Activated CD8-positive, alpha-beta T cell treated with anti-CD3 and anti-CD28 coated beads for 36 hours (primary cell): Measurements from ENCODE around the gene ERBB3. TPM values are rescaled to one million over a fixed set of nuclear protein-coding genes. Genes with fewer than 3 reads are reported as not detected.

Experiments used
- ATAC-seq: fragments of 200-7000 bp; cut with Tn5 transposase; one replicate; pipeline ENCODE4 v1.10.0; 2021; ENCODE audit warnings: mild to moderate bottlenecking, moderate library complexity
- CTCF ChIA-PET: fragments of 350-600 bp; sonication (Branson Sonifier 250); formaldehyde crosslinking; loops from one replicate; lab custom pipeline; 2021; ENCODE audit warnings: antibody characterized with exemption; lab: Charles Lee
- POLR2A ChIA-PET: fragments of 350-600 bp; sonication (Branson Sonifier 250); formaldehyde crosslinking; loops from one replicate; lab custom pipeline; 2021; ENCODE audit warnings: antibody characterized with exemption; lab: Charles Lee
- DNase-seq: peaks from one replicate; pipeline ENCODE4 v3.0.0-alpha.2; 2020
- H3K27ac Mint-ChIP-seq: one replicate; pipeline ENCODE4 v1.8.0; 2021; ENCODE audit warnings: mild to moderate bottlenecking, mixed read lengths
- H3K27me3 Mint-ChIP-seq: one replicate; pipeline ENCODE4 v1.8.0; 2021; ENCODE audit warnings: mixed read lengths
- H3K36me3 Mint-ChIP-seq: one replicate; pipeline ENCODE4 v1.8.0; 2021; ENCODE audit warnings: low read depth, mixed read lengths
- H3K4me1 Mint-ChIP-seq: one replicate; pipeline ENCODE4 v1.8.0; 2021; ENCODE audit warnings: low read depth, mixed read lengths
- H3K4me3 Mint-ChIP-seq: one replicate; pipeline ENCODE4 v1.8.0; 2021; ENCODE audit warnings: mild to moderate bottlenecking, moderate library complexity, mixed read lengths
- H3K9me3 Mint-ChIP-seq: one replicate; pipeline ENCODE4 v1.8.0; 2021; ENCODE audit warnings: mixed read lengths
- intact Hi-C: fragments of 100-400 bp; cut with micrococcal nuclease; formaldehyde crosslinking; loops from one replicate; pipeline ENCODE4 v1.10.0; 2022
- total RNA-seq, 2 experiments: library from RNA; stranded (reverse); gene quantifications; one replicate each; pipeline ENCODE4 v1.2.3, GENCODE V29; 2021
- TF ChIP-seq, protein P1 (sequence below): fragments of 200-600 bp; IDR thresholded peaks from one replicate; pipeline ENCODE4 v1.8.0; 2022; ENCODE audit warnings: antibody characterized with exemption, mild to moderate bottlenecking

ERBB3 gene
- total RNA-seq, 2 experiments from 2014 or later = 0.98 to 0.99 TPM

DNA sequence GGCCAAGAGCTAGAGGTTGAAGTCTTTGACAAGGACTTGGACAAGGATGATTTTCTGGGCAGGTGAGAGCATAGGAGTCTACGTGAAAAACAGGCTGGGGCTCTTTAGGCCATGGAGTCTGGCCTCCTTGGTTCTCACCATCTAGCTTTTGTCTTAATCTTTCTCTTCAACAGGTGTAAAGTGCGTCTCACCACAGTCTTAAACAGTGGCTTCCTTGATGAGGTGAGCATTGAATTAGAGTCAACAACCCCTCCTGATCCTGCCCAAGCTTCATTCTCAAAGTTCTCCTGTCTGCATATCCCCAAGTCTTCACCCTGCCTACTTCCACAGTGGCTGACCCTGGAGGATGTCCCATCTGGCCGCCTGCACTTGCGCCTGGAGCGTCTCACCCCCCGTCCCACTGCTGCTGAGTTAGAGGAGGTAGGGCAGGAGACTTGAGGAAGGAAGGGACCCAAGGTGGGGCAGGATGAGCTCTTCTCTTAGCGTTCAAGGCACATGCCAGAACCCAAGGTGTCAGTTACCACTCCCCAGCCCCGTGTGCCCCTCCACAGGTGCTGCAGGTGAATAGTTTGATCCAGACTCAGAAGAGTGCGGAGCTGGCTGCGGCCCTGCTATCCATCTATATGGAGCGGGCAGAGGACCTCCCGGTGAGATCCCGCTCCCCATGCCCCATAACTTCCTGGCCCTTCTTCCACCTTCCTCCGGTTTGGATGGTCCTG is 58.0 kb downstream of the ERBB3 start:
- DNase-seq (no peak), ATAC-seq (peak; percentile 15)
- intact Hi-C loops = no loop called here
- peak overlapping the region; percentile 71 for H3K27ac Mint-ChIP-seq
- H3K36me3 Mint-ChIP-seq = peaks cover 81% of the 10 kb centered on the region
- no peaks in the 10 kb centered on the region for H3K27me3 Mint-ChIP-seq
- POLR2A ChIA-PET = interaction anchor here (0.6 to 2.6 kb wide), 12 partner anchors 9 to 196 kb away, joined by 3 to 12 read pairs (median 4); partner anchors contain the start of genes ESYT1, MYL6, MYL6B and PAN2
- TF ChIP-seq, protein P1, sequence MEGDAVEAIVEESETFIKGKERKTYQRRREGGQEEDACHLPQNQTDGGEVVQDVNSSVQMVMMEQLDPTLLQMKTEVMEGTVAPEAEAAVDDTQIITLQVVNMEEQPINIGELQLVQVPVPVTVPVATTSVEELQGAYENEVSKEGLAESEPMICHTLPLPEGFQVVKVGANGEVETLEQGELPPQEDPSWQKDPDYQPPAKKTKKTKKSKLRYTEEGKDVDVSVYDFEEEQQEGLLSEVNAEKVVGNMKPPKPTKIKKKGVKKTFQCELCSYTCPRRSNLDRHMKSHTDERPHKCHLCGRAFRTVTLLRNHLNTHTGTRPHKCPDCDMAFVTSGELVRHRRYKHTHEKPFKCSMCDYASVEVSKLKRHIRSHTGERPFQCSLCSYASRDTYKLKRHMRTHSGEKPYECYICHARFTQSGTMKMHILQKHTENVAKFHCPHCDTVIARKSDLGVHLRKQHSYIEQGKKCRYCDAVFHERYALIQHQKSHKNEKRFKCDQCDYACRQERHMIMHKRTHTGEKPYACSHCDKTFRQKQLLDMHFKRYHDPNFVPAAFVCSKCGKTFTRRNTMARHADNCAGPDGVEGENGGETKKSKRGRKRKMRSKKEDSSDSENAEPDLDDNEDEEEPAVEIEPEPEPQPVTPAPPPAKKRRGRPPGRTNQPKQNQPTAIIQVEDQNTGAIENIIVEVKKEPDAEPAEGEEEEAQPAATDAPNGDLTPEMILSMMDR = no peak
- no peaks in the 10 kb centered on the region for H3K9me3 Mint-ChIP-seq
- H3K4me3 Mint-ChIP-seq = no peak overlapping the region
- CTCF ChIA-PET = interaction anchor here (0.7 to 4.1 kb wide), 7 partner anchors 11 to 326 kb away, joined by 3 to 20 read pairs (median 4); partner anchors contain the start of genes ESYT1 and MYL6B
- H3K4me1 Mint-ChIP-seq = peaks cover 59% of the 10 kb centered on the region

DNA sequence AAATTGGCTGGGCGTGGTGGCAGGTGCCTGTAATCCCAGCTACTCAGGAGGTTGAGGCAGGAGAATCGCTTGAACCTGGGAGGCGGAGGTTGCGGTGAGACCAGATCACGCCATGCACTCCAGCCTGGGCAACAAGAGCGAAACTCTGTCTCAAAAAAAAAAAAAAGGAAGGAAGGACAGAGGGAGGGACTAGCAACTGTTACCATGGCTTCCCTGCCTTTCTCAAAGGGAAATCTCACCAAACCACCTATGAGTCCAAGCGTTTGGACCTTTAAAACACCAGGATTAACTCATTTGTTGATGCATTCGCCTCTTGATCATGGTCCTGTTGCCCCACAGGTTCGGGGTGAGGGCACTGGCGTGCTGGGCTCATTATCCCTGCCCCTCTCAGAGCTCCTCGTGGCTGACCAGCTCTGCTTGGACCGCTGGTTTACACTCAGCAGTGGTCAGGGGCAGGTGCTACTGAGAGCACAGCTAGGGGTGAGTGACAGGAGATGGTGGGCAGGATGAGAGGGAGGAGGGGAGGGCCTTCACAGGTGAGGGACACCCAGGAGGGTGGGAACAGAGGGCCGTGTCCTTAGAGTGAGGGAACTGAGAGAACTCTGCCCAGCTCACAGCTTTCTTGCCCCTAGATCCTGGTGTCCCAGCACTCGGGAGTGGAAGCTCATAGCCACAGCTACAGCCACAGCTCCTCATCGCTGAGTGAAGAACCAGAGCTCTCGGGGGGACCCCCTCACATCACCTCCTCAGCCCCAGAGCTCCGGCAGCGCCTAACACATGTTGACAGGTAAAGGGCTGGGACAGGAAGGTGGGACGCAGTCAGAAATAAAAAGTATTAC is 62.2 kb downstream of the ERBB3 start:
- Mint-ChIP-seq H3K36me3 (peaks cover 74% of the 10 kb centered on the region), H3K9me3 (no peaks in the 10 kb centered on the region), H3K4me1 (peaks cover 48% of the 10 kb centered on the region), H3K27ac (peak overlapping the region; percentile 83), H3K4me3 (no peak overlapping the region), H3K27me3 (no peaks in the 10 kb centered on the region)
- ATAC-seq (no peak), DNase-seq (no peak)
- CTCF ChIA-PET = interaction anchor here (0.8 to 3.3 kb wide), 7 partner anchors 10 to 103 kb away, joined by 3 to 11 read pairs (median 3); partner anchors contain the start of genes ESYT1, MYL6B and ZC3H10
- TF ChIP-seq, protein P1 = no peak
- intact Hi-C loops = no loop called here
- POLR2A ChIA-PET = interaction anchor here (0.9 to 3.3 kb wide), 4 partner anchors 9 to 13 kb away, joined by 3 to 23 read pairs (median 6); partner anchors contain the start of genes ESYT1 and MYL6B

DNA sequence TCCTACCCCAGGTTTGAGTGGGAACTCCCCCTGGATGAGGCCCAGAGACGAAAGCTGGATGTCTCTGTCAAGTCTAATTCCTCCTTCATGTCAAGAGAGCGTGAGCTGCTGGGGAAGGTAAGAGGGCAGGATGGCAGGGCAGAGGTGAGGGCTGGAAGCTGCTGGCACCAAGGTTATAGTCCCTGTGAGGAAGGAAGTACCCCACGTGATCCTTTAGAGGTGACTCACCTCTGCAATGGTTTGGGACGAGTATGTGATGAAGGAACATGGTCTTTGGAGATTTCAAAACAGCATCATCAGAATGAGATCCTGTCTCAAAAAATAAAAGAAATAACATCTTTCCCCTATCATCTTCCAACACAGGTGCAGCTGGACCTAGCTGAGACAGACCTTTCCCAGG is 63.3 kb downstream of the ERBB3 start:
- Mint-ChIP-seq H3K36me3 (peaks cover 64% of the 10 kb centered on the region), H3K4me1 (peaks cover 38% of the 10 kb centered on the region), H3K9me3 (no peaks in the 10 kb centered on the region), H3K27ac (peak overlapping the region; percentile 83), H3K4me3 (no peak overlapping the region), H3K27me3 (no peaks in the 10 kb centered on the region)
- intact Hi-C loops = no loop called here
- no peak for DNase-seq
- TF ChIP-seq, protein P1 = no peak
- POLR2A ChIA-PET = interaction anchor here (0.7 to 3.3 kb wide), 6 partner anchors 9 to 56 kb away, joined by 3 to 23 read pairs (median 5); partner anchors contain the start of genes ESYT1, MYL6B and ZC3H10
- ATAC-seq = peak; percentile 61
- CTCF ChIA-PET = interaction anchor here (0.8 to 3.3 kb wide), 5 partner anchors 9 to 101 kb away, joined by 3 to 11 read pairs (median 3); partner anchors contain the start of genes MYL6B and SMARCC2

DNA sequence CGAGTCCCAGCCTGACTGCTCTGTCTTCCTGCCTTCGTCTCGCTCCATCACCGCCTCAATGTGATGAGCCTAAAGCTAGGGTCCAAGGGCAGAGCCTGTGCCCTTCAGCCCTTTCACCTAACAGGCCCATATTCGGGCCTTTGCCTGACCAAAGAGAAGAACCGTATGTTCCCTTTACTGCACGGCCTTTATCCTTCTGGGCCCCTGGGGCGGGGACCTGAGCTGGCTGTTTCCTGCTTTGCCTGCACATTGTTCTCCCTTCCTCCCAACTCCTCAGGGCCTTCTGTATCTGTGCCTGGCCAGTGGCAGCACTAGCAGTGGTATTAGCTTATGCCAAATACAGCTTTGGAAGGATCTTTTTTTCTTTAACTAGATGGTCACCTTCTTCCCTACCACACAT is 63.9 kb downstream of the ERBB3 start:
- POLR2A ChIA-PET = interaction anchor here (0.7 to 3.3 kb wide), 12 partner anchors 8 to 64 kb away, joined by 3 to 23 read pairs (median 4); partner anchors contain the start of genes ERBB3, ESYT1, MYL6B and ZC3H10
- CTCF ChIA-PET = interaction anchor here (0.8 to 1.8 kb wide), 4 partner anchors 15 to 45 kb away, joined by 3 to 7 read pairs (median 5); partner anchors contain the start of genes ESYT1 and SMARCC2
- Mint-ChIP-seq H3K4me3 (no peak overlapping the region), H3K27me3 (no peaks in the 10 kb centered on the region), H3K4me1 (peaks cover 32% of the 10 kb centered on the region), H3K36me3 (peaks cover 57% of the 10 kb centered on the region), H3K9me3 (no peaks in the 10 kb centered on the region), H3K27ac (peak overlapping the region; percentile 83)
- no peak for ATAC-seq
- DNase-seq = no peak
- TF ChIP-seq, protein P1 = no peak
- intact Hi-C loops = no loop called here
